Epithelial cell of proximal tubule (primary cell): ENCODE measurements around the gene SERPIND1. TPM values are rescaled to one million over a fixed set of nuclear protein-coding genes. Genes with fewer than 3 reads are reported as not detected.

Experiments used
- DNase-seq: peaks from one replicate; pipeline ENCODE4 v3.0.0-alpha.2; 2011; ENCODE audit warnings: low read depth
- H3K4me3 ChIP-seq: 2 replicates; pipeline ENCODE4 v1.5.1; 2011; ENCODE audit warnings: low read depth, mild to moderate bottlenecking, low read length
- CTCF ChIP-seq: conservative IDR thresholded peaks from 2 replicates; pipeline ENCODE4 v1.5.1; 2012; ENCODE audit warnings: low read depth, mild to moderate bottlenecking, low read length
- total RNA-seq: library from RNA; depleted of rRNA; stranded (reverse); fragments of >200 nt; gene quantifications from 2 replicates; pipeline ENCODE4 v1.2.3, GENCODE V29; 2015

SERPIND1 gene, protein sequence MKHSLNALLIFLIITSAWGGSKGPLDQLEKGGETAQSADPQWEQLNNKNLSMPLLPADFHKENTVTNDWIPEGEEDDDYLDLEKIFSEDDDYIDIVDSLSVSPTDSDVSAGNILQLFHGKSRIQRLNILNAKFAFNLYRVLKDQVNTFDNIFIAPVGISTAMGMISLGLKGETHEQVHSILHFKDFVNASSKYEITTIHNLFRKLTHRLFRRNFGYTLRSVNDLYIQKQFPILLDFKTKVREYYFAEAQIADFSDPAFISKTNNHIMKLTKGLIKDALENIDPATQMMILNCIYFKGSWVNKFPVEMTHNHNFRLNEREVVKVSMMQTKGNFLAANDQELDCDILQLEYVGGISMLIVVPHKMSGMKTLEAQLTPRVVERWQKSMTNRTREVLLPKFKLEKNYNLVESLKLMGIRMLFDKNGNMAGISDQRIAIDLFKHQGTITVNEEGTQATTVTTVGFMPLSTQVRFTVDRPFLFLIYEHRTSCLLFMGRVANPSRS
- total RNA-seq: not detected in 2 replicates

DNA sequence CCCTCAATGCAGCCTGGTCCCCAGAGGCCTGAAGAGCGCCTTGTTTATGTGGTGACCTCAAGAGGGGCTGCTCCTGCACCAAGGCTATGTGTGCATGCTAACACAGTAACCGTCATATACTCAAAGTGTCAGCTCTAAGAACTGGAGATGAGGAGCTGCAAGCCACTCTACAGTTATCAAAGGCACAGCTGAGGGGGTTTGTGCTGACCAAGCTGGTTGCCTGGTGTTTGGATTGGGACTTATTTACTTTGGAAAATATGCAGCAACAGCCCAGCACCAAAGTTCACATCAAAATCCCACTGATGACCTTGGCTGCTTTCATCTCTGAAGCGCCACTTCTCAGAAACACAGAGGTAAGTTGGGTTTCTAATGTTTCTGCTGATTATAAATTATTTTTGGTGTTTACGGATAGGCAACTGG, at the start of gene SERPIND1:
TSS of gene SERPIND1 (plus strand) at position 321 of the 420 bp plus-strand sequence. CDS start 5,200 bp downstream, outside the sequence.
- TF ChIP-seq CTCF: no peak
- H3K4me3 ChIP-seq: no peak within 1 kb of the TSS

GRCh38 chr22:20724676-20725454, 49.0 kb upstream of the SERPIND1 start:
- DNase-seq: no peak

More for the DNA sequence above, at the start of gene SERPIND1:
- DNase-seq: no peak

GRCh38 chr22:20725987-20726558, 47.8 kb upstream of the SERPIND1 start:
- no peak for TF ChIP-seq CTCF
- no peak for DNase-seq
- no peak overlapping the region for H3K4me3 ChIP-seq

More at GRCh38 chr22:20724676-20725454, 49.0 kb upstream of the SERPIND1 start:
- no peak overlapping the region for H3K4me3 ChIP-seq
- no peak for TF ChIP-seq CTCF

DNA sequence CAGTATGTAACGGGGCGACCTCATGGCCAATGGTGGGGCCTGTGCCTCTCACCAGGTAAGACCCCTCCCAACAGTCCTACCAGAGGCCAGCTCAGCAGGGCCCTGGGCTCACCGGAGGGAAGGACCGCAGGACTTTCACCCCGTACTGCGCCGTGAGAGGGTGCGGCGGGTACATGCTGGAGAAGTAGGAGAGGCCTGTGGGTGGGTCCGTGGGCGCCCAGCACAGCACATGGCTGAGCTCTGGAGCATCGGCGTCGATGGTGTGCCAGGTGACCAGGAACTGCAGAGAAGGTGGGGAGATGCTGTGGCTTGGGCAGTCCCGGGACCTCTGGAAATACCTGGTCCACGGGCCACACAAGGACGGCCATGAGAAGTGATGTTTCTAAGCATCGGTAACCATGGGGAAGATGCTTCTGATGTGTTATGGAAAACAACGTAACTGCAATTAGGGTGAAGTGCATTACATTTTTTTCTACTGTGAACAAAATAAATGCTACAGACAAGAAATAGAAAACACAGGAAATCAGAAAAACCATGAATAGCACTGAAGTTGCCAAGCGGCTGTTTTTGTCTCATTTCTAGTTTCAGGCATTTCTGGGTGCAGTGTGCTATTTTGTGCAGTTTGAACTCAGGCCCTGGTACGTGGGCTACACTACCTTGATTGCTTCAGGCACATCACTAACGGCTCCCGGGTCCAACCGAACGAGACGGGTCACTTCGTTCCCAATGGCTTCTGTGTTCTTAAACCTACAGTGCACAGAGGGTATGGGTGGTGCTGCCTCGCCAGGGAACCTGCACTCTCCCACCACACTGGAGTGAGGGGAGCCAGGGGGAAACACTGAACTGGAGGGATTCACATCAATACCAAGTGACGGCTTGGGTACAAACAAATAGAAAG, 46.5 kb upstream of the SERPIND1 start:
- no peak overlapping the region for H3K4me3 ChIP-seq
- DNase-seq: no peak
- no peak for TF ChIP-seq CTCF

- TF ChIP-seq CTCF: no peak
- H3K4me3 ChIP-seq: no peak overlapping the region
- DNase-seq: no peak
Measured at GRCh38 chr22:20728523-20729190, 45.3 kb upstream of the SERPIND1 start.
